ENCODE data around the gene PML. TPM values are rescaled to one million over a fixed set of nuclear protein-coding genes. Genes with fewer than 3 reads are reported as not detected.

PML gene
- total RNA-seq, 1 experiment from 2014 or later, result 24.6 TPM

DNA sequence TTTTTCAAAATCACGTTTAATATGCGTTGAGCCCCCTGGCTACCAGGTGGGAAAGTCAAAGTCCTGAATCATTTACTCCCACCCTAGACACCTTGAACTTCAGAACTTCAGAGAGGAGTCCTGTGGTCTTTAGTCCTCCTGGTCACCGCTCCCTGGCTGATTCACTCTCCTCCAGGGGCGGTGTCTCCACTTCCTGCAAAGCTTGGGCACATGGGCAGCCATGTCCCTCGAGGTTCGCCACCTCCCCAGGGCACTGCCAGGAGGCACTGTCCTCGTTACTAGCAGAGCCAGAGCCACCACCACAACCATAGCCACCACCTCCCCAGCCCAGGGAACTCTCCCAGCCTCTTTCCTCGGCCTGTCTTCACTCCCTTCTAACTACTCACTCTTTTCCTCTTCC, 37.2 kb upstream of the PML start:
- Histone ChIP-seq H2BK15ac (ENCODE audit: low read depth, low read length) (no peak overlapping the region), H3K79me1 (ENCODE audit: insufficient read depth, low read depth, low read length, poor library complexity, severe bottlenecking) (no peaks in the 10 kb centered on the region), H3K56ac (ENCODE audit: insufficient read length, low read depth, low read length) (no peak overlapping the region), H3T11ph (ENCODE audit: low read length) (no peak overlapping the region), H3K4me1 (ENCODE audit: insufficient read depth, low read length) (no peaks in the 10 kb centered on the region), H3K79me2 (ENCODE audit: insufficient read depth, low read length) (no peaks in the 10 kb centered on the region), H2BK5ac (ENCODE audit: insufficient read length, low read length) (no peak overlapping the region), H2BK20ac (ENCODE audit: low read depth, low read length, poor library complexity, severe bottlenecking) (no peak overlapping the region), H3K14ac (ENCODE audit: insufficient read depth, low read length) (no peak overlapping the region), H4K5ac (ENCODE audit: insufficient read length, low read depth, low read length) (no peak overlapping the region), H3K23me2 (ENCODE audit: insufficient read length, low read depth, low read length, poor library complexity, severe bottlenecking) (no peaks in the 10 kb centered on the region), H3K9ac (ENCODE audit: extremely low read depth, insufficient read length, low read length) (no peak overlapping the region), H4K91ac (ENCODE audit: insufficient read length, low read depth, low read length) (no peak overlapping the region), H3K4ac (ENCODE audit: low read depth, low read length) (no peak overlapping the region), H3K4me2 (ENCODE audit: insufficient read depth, insufficient read length, low read length) (no peak overlapping the region), H3K9me3 (ENCODE audit: control insufficient read depth, low read depth, low read length) (no peaks in the 10 kb centered on the region), H2AFZ (ENCODE audit: low read length) (no peak overlapping the region), H3K23ac (ENCODE audit: insufficient read length, low read depth, low read length) (no peak overlapping the region), H3K18ac (ENCODE audit: insufficient read length, low read depth, low read length) (no peak overlapping the region), H4K20me1 (ENCODE audit: control insufficient read depth, insufficient read depth, insufficient read length) (no peaks in the 10 kb centered on the region), H4K8ac (replicated peaks; ENCODE audit: insufficient read length, low read depth, low read length) (no peak overlapping the region), H2BK120ac (ENCODE audit: low read depth, low read length, poor library complexity, severe bottlenecking) (no peak overlapping the region), H2BK12ac (ENCODE audit: insufficient read length, low read depth, low read length) (no peak overlapping the region), H3K27me3 (ENCODE audit: insufficient read depth, low read length) (no peaks in the 10 kb centered on the region), H2AK5ac (ENCODE audit: insufficient read length, low read length) (no peak overlapping the region), H3K27ac (ENCODE audit: insufficient read length, low read depth, low read length) (no peak overlapping the region)
- Mint-ChIP-seq H3K9me3 (no peaks in the 10 kb centered on the region), H3K27ac (no peak overlapping the region), H3K4me3 (no peak overlapping the region), H3K4me1 (peaks cover 0 to 14% of the 10 kb centered on the region in 2 experiments; a peak in 2 of 4 replicates), H3K27me3 (ENCODE audit: low read depth) (peaks cover 12% of the 10 kb centered on the region), H3K36me3 (ENCODE audit: insufficient read depth in 1 of 3, low read depth in 3 of 3) (no peaks in the 10 kb centered on the region)
- WGBS (ENCODE audit: extremely low coverage, insufficient read length, low lambda C conversion rate), result no CpG with 5 or more reads among the region's 8 CpGs
- DNase-seq, result no peak
- TF ChIP-seq, protein P1, sequence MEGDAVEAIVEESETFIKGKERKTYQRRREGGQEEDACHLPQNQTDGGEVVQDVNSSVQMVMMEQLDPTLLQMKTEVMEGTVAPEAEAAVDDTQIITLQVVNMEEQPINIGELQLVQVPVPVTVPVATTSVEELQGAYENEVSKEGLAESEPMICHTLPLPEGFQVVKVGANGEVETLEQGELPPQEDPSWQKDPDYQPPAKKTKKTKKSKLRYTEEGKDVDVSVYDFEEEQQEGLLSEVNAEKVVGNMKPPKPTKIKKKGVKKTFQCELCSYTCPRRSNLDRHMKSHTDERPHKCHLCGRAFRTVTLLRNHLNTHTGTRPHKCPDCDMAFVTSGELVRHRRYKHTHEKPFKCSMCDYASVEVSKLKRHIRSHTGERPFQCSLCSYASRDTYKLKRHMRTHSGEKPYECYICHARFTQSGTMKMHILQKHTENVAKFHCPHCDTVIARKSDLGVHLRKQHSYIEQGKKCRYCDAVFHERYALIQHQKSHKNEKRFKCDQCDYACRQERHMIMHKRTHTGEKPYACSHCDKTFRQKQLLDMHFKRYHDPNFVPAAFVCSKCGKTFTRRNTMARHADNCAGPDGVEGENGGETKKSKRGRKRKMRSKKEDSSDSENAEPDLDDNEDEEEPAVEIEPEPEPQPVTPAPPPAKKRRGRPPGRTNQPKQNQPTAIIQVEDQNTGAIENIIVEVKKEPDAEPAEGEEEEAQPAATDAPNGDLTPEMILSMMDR (conservative IDR thresholded peaks at IDR 0.05), result no peak

Measured in H9 (cell line).